Measurements from ENCODE around the gene ENTHD1.

ENTHD1 gene

DNA sequence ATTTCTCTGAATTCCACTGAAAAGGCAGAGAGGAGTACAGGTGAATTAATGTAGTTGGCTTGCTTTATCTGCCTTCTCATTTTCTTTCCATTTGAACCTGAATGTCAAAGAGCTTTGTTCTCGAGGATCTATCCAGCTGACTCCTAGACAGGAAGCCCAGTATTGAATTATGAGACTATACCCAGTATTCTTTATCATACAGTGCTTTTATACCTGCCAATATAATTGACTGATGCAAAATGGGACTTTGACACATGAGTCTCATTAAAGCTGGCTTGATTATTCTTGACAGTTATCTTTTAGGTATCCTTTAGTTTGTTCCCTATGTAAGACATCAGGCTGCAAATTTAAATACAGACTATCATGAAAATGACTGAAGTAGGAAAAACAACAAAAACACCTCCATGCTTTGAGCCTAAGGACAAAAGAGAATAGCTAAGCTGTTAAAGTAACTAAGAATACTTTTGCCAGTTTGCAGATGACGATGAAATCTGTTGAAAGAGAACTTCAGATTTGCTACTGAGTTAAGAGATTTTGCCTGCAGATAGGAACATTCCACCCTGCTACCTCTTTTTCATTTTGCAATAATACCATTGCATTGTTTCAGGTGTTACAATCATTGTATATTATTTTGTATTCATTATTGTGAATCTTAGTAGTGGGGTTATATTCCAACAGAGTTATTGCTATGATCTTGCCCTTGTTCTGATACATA is 117.1 kb downstream of the ENTHD1 start:
- TF ChIP-seq, protein P1, sequence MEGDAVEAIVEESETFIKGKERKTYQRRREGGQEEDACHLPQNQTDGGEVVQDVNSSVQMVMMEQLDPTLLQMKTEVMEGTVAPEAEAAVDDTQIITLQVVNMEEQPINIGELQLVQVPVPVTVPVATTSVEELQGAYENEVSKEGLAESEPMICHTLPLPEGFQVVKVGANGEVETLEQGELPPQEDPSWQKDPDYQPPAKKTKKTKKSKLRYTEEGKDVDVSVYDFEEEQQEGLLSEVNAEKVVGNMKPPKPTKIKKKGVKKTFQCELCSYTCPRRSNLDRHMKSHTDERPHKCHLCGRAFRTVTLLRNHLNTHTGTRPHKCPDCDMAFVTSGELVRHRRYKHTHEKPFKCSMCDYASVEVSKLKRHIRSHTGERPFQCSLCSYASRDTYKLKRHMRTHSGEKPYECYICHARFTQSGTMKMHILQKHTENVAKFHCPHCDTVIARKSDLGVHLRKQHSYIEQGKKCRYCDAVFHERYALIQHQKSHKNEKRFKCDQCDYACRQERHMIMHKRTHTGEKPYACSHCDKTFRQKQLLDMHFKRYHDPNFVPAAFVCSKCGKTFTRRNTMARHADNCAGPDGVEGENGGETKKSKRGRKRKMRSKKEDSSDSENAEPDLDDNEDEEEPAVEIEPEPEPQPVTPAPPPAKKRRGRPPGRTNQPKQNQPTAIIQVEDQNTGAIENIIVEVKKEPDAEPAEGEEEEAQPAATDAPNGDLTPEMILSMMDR (IDR thresholded peaks at IDR 0.05; ENCODE audit: low read depth, low read length, missing control alignments), result no peak
- Histone ChIP-seq H3K36me3 (replicated peaks) (no peaks in the 10 kb centered on the region), H3K27me3 (replicated peaks) (peaks cover 9% of the 10 kb centered on the region), H3K27ac (no peak overlapping the region), H3K4me3 (ENCODE audit: low read depth, low read length) (no peak overlapping the region)
- in situ Hi-C loops (cut with HindIII; ENCODE audit: low pct_ligation_motif_present, low sequenced_read_pairs), result no loop called here
- no peak for DNase-seq

DNA sequence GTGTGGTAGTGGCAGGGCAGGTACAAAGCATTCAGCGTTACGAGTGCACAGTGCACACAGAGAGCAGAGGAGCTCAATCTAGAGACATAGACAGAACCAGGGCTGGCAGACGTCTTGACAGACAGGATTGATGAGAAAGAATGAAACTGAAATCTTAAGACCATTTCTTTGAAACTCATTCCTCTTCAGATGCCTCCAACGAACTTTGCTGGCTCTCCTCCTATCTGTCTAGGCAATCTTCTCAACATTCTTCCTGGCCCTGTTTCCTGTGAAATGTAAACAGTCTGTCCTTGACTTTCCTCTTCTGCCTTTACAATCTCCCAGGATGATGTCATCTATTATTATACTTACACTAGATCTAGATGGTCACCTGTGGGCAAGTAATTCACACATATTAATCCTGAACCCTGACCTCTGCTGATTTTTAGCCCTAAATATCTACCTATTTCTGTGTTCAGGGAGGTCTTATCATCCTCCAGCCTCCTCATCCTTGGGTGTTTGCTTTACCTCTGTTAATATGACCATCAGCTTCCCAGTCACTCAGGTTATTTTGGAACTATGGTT is 119.5 kb downstream of the ENTHD1 start:
- DNase-seq, result no peak
- Histone ChIP-seq H3K27ac (no peak overlapping the region), H3K4me3 (ENCODE audit: low read depth, low read length) (no peak overlapping the region), H3K36me3 (replicated peaks) (no peaks in the 10 kb centered on the region), H3K27me3 (replicated peaks) (peaks cover 10% of the 10 kb centered on the region)
- in situ Hi-C loops (cut with HindIII; ENCODE audit: low pct_ligation_motif_present, low sequenced_read_pairs), result no loop called here
- TF ChIP-seq, protein P1 (IDR thresholded peaks at IDR 0.05; ENCODE audit: low read depth, low read length, missing control alignments), result no peak

DNA sequence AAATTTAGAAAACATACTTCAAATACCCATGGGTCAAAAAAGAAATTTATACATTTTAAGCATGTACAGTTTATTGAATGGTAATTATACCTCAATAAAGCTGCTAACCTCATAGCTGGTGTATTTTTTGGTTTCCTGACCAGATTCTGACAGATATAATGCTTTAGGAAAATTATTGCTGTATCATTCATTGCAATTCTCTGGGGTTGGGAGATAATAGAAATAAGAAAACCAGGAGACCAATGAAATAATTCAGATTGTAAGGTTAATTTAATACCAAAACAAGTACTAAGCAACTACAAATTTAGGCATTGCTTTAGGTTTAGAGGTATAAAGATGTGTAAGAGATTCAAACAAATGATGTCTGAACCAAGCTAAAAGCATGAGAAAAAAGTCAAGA is 120.1 kb downstream of the ENTHD1 start:
- H3K27me3 ChIP-seq (replicated peaks), result peaks cover 10% of the 10 kb centered on the region
- H3K36me3 ChIP-seq (replicated peaks), result no peaks in the 10 kb centered on the region
- in situ Hi-C loops (cut with HindIII; ENCODE audit: low pct_ligation_motif_present, low sequenced_read_pairs), result no loop called here
- H3K4me3 ChIP-seq (ENCODE audit: low read depth, low read length), result no peak overlapping the region
- TF ChIP-seq, protein P1 (IDR thresholded peaks at IDR 0.05; ENCODE audit: low read depth, low read length, missing control alignments), result no peak
- DNase-seq, result no peak
- no peak overlapping the region for H3K27ac ChIP-seq

DNA sequence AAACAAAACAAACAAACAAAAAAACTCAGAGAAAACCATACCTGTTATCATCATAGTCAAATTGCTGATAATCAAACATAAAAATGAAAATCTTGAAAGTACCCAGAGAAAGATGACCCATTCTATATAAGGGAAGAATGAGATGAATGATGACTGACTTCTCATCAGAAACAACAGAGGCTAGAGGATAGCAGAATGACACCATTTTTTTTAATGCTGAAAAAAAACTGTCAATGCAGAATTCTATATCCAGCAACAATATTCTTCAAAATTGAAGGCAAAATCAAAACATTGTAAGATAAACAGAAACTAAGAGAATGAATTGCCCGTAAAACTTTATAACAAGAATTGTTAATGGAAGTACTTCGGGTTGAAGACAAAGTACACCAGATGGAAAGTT is 122.1 kb downstream of the ENTHD1 start:
- TF ChIP-seq, protein P1 (IDR thresholded peaks at IDR 0.05; ENCODE audit: low read depth, low read length, missing control alignments), result no peak
- Histone ChIP-seq H3K36me3 (replicated peaks) (no peaks in the 10 kb centered on the region), H3K27ac (no peak overlapping the region), H3K4me3 (ENCODE audit: low read depth, low read length) (no peak overlapping the region), H3K27me3 (replicated peaks) (peaks cover 10% of the 10 kb centered on the region)
- in situ Hi-C loops (cut with HindIII; ENCODE audit: low pct_ligation_motif_present, low sequenced_read_pairs), result no loop called here
- no peak for DNase-seq

DNA sequence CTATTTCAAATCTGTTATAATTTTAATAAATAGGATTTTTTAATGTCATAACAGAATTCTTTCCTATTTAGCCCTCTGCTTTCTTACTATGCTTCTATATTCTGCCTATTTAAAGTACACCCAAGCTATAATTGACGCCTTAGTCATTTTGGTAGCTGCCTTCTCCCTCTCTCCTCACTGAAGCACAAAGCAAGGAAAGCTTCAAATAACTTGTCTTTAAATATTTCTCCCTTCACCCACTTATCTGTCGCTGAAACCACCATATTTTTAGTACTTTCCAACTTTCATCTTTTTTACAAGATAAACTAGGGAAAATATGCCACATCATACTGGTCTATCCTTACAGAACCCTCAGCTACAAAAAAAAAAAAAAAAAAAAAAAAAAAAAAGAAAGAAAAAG is 127.9 kb downstream of the ENTHD1 start:
- in situ Hi-C loops (cut with HindIII; ENCODE audit: low pct_ligation_motif_present, low sequenced_read_pairs), result no loop called here
- DNase-seq, result no peak
- Histone ChIP-seq H3K4me3 (ENCODE audit: low read depth, low read length) (no peak overlapping the region), H3K27me3 (replicated peaks) (peaks cover 9% of the 10 kb centered on the region), H3K36me3 (replicated peaks) (no peaks in the 10 kb centered on the region), H3K27ac (no peak overlapping the region)
- TF ChIP-seq, protein P1 (IDR thresholded peaks at IDR 0.05; ENCODE audit: low read depth, low read length, missing control alignments), result no peak

Data from brain microvascular endothelial cell (primary cell).